Stimulated activated CD4-positive, alpha-beta T cell treated with anti-CD3 and anti-CD28 coated beads, Interleukin-12 subunit alpha, Interleukin-12 subunit beta, amount 100 ng/mL, for 24 hours (primary cell): Measurements from ENCODE around the gene SIRT4.

Experiments used
- DNase-seq, 2 experiments: peaks; one replicate each; pipeline ENCODE4 v3.0.0-alpha.2; 2020; ENCODE audit warnings: low read depth in 2 of 2

Gene SIRT4

DNA sequence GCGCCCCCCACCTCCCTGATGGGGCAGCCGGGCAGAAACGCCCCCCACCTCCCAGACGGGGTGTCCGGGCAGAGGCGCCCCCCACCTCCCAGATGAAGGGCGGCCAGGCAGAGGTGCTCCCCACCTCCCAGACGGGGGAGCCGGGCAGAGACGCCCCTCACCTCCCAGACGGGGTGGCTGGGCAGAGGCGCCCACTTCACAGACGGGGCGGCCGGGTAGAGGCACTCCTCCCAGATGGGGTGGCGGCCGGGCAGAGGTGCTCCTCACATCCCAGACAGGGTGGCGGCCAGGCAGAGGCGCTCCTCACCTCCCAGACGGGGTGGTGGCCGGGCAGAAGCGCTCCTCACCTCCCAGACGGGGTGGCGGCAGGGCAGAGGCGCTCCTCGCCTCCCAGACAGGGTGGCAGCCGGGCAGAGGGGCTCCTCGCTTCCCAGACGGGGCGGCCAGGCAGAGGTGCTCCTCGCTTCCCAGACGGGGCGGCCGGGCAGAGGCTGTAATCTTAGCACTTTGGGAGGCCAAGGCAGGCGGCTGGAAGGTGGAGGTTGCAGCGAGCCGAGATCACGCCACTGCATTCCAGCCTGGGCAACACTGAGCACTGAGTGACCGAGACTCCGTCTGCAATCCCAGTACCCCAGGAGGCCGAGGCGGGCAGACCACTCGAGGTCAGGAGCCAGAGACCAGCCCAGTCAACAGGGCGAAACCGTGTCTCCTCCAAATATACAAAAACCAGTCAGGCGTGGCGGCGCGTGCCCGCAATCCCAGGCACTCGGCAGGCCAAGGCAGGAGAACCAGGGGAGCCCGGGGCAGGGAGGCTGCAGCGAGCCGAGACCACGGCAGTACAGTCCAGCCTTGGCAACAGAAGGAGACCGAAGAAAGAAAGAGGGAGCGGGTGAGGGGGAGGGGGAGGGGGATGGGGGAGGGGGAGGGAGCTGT is 23.7 kb upstream of the SIRT4 start:
- DNase-seq = no peak

DNA sequence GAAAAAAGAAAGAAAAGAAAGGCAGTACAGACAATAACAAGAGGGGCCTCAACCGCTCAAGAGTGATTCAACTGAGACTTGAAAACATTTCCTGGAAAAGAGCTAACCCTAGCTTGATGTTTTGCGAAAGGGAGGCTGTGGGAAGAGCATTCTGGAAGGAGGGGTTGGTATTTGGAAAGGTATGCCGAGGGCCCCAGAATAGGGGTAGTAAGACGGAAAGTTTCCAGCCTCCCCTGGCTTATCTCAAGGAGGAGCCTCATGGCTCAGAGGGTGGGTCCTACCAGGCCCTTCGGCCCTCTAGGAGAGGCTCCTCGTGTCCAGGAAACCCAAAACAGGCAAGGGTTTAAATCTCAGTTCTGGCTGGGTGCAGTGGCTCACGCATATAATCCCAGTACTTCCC is 18.8 kb upstream of the SIRT4 start:
- DNase-seq = no peak

DNA sequence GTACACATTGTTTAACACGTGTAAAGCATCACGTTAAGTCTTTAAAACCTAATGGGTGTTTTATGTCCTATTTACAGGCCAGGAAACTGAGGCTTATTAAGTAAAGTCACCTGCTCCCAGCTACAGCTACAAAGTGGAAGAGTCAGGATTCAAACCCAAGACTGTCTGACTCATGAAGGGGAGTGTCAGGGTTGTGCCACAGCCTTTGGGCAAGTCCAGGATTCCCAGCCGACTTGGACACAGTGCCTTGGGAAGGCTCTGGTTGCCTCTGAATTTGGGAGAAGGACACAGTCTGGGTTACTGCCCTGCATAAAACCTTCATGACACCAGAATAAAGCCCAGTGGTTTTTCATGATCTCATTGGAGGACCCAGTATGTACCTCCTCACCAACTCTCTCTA is 17.7 kb upstream of the SIRT4 start:
- no peak for DNase-seq

- DNase-seq = no peak
Observed at GRCh38 chr12:120286768-120287490, 15.2 kb upstream of the SIRT4 start.

DNA sequence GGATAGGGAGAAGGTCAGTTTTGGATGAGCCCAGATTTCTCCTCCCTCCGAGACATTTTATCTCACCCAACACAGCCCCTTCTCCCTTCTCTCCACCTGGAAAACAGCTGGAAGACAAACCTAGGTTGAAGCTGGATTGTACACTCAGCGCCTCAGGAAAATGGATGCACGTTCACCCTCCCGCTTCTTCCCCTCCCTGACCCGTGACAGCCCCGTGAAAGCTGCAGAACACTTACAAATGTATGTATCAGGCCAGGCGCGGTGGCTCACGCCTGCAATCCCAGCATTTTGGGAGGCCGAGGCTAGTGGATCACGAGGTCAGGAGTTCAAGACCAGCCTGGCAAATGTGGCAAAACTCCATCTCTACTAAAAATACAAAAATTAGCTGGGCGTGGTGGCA is 14.6 kb upstream of the SIRT4 start:
- no peak for DNase-seq

GRCh38 chr12:120290609-120291305 is 11.4 kb upstream of the SIRT4 start:
- peak in 1 of 2 experiments; percentile 31 for DNase-seq

- DNase-seq = no peak
Observed at GRCh38 chr12:120292411-120292660, 9.8 kb upstream of the SIRT4 start.

DNA sequence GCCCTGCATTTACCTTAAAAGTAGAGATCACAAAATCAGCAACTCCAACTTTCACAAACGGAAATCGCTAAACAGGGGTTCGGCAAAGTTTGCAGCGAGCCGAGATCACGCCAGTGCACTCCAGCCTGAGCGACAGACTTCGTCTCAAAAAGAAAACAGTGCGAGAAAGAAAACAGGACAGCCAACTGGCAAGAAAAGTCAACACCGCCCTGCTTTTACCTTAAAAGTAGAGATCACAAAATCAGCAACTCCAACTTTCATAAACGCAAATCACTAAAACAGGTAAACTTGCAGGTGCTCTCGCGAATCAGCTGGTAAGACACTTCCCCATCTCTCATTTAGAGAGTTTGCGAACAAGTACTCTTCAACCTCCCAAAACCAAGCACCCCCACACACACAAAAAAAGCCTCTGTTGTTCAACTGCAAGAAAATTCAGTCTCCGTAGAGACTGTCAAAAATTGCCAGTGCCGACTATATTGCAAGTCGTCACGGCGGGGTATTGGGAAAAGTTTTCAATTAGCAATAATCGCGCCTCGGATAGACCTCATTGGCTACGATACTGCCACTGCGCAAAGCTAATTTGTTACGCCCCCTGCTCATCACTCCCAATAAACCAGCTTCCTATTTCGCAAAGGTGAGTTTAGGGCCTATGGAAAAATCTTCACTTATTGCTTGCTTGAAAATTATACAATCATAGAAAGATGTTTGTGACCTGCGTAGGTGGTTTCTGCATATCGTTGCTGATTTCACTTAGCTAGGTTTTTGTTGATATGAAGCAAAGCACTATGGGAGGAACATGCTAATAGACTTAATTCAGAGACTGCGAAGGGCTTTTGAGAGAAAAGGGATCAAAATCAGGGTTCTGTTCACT is 9.2 kb upstream of the SIRT4 start, which contains the start of gene RNU4-1:
Gene RNU4-1 (minus strand): TSS at position 577 of the 871 bp plus-strand sequence.
- peak; percentile 69 to 75 for DNase-seq

DNA sequence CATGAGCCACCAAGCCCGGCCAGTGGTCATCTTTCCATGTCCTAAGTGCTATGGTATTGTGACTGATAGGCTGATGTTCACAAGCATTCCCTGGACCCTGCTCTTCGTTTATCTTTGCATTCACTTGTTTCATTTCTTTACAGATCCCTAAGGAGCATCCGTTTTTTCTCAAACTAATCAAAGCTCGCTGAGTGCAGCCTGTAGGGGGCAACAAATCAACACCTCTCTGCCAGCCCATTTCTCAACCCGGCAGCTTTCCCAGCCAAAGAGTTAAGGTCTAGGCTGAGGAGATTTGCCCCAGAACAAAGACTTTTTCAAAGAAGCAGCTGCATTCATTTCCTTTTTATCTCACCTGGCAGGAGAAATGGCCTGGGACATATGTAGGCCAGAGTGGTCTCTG is 12.1 kb downstream of the SIRT4 start:
- no peak for DNase-seq

- no peak for DNase-seq
Observed at GRCh38 chr12:120316798-120317223, 14.7 kb downstream of the SIRT4 start.

GRCh38 chr12:120317224-120318105 is 15.3 kb downstream of the SIRT4 start:
- peak; percentile 99 to 100 for DNase-seq

DNA sequence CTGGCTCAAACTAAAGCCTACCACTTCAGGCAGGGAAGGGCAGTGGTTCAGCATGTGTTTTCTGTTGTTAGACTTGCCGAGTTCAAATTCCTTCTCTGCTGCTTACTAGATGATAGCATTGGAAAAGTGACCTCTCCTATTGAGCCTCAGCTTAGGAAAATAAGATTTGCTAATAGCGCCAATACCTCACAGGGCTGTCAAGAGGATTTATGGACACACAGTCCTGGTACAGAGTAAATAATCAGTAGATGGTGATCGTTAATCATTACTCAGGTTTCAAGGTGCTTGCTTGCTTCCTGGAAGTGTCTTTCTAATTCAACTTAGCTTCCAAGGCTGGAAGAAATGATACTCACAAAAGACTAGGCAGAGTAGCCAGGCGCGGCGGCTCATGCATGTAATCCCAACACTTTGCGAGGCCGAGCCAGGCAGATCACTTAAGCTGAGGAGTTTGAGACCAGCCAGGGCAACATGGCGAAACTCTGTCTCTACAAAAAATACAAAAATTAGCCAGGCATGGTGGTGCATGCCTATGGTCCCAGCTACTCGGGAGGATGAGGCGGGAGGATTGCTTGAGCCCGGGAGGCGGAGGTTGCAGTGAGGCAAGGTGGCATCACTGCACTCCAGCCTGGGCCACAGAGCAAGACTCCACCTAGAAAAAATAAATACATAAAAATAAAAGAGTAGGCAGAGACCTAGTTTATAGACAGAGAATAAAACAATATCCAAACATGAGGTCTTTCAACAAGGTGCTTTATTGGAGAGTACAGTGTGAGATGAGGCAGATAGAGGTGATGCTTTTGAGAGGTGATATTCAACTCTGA is 19.5 kb downstream of the SIRT4 start:
- DNase-seq = no peak

DNA sequence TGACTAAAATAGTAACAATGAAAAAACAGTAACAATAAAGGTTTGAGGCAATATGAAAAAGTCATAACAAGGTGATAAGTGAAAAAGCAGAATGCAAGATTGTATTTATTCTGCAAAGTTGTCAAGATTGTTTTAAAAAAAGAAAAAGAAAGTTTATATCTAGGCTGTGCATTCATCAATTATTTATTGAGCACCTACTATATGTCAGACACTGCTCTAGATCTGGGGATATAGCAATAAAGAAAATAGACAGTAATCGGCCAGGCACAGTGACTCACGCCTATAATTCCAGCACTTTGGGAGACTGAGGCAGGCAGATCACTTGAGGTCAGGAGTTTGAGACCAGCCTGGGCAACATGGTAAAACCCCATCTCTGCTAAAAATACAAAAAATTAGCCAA is 21.7 kb downstream of the SIRT4 start:
- no peak for DNase-seq

- no peak for DNase-seq
Observed at GRCh38 chr12:120324841-120325417, 22.8 kb downstream of the SIRT4 start.

GRCh38 chr12:120327593-120327992 is 25.5 kb downstream of the SIRT4 start, which contains the start of gene PLA2G1B:
Gene PLA2G1B (minus strand): TSS chr12:120327779. CDS start chr12:120327753, 26 bp downstream.
- no peak for DNase-seq

GRCh38 chr12:120328228-120328627 is 26.1 kb downstream of the SIRT4 start:
- no peak for DNase-seq

- no peak for DNase-seq
Observed at GRCh38 chr12:120331390-120331789, 29.3 kb downstream of the SIRT4 start.

DNA sequence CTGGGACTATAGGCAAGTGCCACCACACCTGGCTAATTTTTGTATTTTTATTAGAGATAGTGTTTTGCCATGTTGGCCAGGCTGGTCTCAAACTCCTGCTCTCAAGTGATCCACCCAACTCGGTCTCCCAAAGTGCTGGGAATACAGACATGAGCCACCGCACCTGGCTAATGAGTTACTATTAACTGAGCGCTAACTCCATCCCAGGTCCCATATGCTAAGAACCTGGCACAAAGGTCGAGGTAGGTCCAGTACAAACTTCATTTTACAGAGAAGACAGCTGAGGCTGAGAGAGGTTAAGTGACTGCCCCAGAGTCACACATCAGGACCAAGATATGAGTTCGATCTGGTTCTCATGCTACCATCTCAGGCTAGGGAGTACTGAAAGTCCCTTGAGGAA is 29.9 kb downstream of the SIRT4 start:
- DNase-seq = no peak

- DNase-seq = no peak
Observed at GRCh38 chr12:120332523-120332922, 30.4 kb downstream of the SIRT4 start.
